ENCODE data around the gene TAGLN3.

- TF ChIP-seq, protein P1, sequence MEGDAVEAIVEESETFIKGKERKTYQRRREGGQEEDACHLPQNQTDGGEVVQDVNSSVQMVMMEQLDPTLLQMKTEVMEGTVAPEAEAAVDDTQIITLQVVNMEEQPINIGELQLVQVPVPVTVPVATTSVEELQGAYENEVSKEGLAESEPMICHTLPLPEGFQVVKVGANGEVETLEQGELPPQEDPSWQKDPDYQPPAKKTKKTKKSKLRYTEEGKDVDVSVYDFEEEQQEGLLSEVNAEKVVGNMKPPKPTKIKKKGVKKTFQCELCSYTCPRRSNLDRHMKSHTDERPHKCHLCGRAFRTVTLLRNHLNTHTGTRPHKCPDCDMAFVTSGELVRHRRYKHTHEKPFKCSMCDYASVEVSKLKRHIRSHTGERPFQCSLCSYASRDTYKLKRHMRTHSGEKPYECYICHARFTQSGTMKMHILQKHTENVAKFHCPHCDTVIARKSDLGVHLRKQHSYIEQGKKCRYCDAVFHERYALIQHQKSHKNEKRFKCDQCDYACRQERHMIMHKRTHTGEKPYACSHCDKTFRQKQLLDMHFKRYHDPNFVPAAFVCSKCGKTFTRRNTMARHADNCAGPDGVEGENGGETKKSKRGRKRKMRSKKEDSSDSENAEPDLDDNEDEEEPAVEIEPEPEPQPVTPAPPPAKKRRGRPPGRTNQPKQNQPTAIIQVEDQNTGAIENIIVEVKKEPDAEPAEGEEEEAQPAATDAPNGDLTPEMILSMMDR (conservative IDR thresholded peaks at IDR 0.05 in 1 of 2, IDR thresholded peaks at IDR 0.05 in 1 of 2; ENCODE audit: extremely low read depth in 1 of 2, insufficient read depth in 1 of 2, low read depth in 1 of 2, low read length in 2 of 2), result no peak
- no peak for TF ChIP-seq EZH2 (IDR thresholded peaks at IDR 0.05; ENCODE audit: borderline replicate concordance, low read length)
These were observed 17.8 kb upstream of the TAGLN3 start for GRCh38 chr3:111980716-111981456.

All from mammary epithelial cell (primary cell).